Fibroblast of skin of left quadriceps (primary cell): ENCODE measurements around the gene SNX9.

Source experiments
- DNase-seq, 2 experiments: peaks; one replicate each; pipeline ENCODE4 v3.0.0-alpha.2; 2013; ENCODE audit warnings: low read depth in 2 of 2

The SNX9 gene

DNA sequence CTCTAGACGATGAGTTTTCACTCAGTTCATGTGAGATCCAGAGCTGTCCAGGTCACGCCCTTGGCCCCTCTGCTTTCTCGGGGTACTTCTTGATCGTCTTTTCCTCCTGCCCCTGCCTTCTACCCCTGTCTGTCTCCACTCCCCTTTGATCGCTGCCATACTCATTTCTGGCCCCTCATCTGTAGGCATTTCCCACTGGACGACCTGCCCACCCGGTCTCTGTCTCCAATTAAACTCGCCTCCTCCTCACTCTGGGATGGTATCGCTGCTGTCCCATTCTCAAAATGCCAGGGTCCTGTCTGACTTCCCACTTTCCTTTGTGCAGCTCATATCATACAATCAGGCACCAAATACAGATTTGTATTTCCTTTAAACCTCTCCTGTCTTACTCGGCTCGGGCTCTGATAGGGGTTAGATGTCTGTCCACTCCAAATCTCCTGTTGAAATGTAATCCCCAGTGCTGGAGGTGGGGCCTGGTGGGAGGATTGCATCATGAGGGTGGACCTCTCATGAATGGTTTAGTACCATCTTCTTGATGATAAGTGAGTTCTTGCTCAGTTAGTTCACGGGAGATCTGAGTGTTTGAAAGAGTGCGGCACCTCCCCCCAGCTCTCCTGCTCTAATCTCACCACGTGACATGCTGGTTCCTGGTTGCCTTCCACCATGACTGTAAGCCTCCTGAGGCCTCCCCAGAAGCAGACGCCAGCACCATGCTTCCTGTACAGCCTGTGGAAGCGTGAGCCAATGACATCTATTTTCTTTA, 155.2 kb downstream of the SNX9 start:
- DNase-seq = no peak

DNA sequence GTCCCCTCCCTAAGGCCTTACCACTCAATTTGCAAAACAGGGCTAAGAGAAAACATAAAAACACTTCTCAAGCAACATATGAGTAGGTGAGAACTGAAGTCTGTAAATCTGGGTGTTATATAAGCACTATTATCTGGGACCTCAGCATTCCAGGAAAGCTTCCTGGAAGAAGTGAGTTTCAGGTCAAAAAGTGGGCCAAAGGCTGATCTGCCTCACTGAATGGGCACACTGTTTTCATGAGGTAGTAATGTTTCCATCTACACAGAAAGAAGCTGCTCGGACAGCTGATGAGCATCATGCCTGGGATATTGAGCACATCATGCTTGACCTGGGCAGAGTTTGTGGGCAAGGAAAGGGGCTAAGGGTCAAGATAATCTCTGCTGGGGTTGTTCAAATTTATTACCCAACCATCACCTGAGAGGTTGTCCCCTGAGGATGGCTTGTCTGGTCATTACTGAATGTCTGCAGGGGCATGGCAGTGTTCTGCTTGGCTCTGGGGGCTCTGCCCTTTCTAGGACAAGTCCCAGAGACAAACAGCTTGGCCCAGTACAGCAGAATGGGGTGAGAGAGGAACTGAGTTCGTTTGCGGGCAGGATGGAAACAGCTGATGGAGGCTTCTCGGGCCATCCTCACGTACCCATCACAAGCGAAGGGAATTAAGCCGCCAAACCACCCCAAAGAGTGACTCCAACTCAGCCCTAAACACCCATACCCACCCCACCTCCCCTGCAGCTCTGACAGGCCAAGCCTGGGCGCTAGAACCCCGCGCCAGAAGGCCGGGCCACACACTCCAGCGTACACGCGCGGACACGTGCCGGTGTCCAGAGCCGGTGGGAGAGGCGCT, 157.5 kb downstream of the SNX9 start:
- DNase-seq = no peak

DNA sequence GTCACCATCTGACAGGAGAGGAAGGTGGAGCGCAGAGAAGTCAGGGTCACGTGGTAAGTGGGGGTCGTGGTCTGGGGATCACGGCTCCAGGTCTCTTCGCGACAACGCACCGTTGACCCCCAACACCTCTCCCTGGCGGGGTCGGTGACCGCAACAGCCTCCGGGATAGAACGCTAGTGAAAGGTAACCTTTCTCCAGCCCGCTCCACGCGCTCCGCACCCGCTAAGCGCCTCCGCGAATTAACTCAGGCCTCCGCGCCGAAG, 158.0 kb downstream of the SNX9 start:
- no peak for DNase-seq

DNA sequence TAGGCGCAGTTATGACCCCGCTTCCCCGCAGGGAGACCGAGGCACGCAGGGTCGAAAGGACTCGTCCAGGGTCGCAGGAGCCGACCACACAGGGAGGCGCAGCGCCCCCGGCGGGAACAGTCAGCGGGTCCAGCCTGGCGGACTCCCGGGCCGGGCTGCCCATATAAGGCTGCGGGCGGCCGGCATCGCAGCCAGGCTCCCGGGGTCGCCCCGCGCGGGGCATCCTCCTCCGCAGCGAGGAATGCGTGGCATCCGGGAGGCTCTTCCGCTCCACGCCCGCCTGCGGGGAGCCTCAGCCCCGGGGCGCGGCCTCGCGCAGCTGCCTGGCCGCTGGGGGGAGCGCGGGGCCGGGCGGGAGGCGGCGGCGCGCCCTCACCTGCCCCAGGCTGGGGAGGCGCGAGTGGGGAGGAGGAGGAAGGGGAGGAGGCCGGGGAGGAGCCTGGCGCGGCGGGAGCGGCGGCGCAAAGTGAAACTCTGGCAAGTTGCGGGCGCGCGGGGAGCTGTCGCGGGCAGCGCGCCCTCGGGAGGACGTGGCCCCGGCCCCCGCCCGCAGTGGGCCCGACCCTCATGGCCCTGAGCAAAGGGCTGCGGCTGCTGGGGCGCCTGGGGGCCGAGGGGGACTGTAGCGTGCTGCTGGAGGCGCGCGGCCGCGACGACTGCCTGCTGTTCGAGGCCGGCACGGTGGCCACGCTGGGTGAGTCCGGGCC, 158.5 kb downstream of the SNX9 start, which contains the start of gene SYNJ2:
Gene SYNJ2 (plus strand): TSS at position 469 of the 707 bp plus-strand sequence. CDS start 99 bp downstream, at position 568.
- DNase-seq = peak in 1 of 2 experiments; percentile 45

DNA sequence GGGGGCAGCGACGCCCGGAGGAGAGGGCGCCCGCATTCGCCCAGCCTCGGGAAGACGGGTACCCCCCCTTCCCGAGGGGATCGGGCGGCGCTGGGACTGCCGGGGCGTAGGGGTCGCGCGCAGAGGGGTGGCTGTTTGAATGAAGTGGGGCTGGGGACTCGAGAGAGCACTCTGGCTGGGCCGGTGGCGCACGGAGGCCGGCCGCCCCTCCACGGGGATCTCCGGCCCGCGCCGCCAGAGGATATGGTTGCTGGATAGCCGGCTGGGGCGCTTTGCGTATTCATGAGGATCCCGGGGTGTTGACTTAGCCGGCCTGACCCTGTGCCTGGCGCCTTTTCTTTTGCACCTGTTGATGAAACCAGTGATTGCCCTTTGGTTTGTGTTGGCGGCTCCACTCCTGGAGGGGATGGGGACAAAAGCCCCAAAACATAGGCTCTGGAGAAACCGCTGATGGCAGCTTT, 159.1 kb downstream of the SNX9 start:
- DNase-seq = no peak

DNA sequence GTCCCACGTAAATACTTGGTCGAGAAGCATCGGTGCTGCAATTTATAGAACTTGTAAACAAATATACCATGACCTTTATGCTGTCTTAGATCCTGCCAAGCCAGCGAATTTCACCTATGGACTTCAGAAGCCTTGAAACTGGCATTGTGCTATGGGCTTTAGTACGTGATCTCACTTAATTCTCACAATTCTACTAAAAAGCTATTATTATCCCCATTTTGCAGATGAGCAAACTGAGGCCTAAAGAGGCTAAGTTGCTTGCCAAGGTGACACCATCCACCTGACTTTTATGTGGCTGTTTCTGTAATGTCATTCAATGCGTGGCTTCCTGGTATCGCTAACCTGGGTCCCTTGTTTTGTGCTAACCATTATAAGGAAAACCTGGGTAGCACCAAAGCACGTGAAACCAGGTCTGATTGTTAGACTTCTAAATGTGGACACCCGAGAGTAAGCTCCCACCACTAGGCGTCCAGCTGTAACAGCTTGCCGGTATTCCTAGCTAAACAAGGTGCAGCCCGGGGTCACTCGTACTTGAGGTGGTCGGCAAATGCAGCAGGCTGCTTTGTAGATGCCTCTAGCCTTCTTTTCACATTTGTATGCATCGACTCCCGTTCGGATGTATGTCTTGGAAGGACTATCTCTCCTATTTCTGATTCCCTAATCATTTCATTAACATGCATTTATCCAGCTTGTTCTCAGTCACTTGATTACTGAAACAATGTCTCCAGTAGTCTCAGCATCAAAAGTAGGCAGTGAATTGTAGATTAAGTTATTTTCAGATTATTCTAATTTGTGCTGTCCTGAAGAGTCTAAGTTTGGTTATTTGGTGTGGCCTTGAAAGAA, 159.7 kb downstream of the SNX9 start:
- no peak for DNase-seq

DNA sequence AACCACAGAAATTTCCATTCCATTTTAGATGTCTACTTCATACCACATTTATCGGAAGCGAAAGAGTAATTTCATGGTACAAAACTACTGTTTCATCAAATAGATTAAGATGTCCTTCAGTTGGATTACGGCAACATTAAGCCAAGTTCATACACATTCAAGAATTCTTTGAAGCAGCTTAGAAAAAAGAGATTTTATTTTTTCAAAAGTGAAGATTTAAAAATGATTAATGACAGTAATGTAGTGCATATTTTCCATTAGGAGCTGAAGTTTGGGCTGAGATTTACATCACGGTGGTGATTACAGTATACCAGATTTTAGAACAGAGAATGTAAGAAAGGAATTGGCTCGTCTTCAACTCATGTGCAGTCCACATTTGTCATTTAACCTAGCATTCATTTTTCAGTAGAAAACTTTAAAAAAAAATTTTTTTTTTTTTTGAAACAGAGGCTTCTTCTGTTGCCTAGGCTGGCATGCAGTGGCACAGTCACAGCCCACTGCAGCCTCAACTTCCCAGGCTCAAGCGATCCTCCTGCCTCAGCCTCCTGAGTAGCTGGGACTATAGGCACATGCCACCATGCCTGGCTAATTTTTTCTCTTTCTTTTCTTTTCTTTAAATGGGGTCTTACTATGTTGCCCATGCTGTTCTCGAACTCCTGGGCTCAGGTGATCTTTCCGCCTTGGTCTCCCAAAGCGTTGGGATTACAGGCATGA, 160.5 kb downstream of the SNX9 start:
- peak in 1 of 2 experiments; percentile 53 for DNase-seq

DNA sequence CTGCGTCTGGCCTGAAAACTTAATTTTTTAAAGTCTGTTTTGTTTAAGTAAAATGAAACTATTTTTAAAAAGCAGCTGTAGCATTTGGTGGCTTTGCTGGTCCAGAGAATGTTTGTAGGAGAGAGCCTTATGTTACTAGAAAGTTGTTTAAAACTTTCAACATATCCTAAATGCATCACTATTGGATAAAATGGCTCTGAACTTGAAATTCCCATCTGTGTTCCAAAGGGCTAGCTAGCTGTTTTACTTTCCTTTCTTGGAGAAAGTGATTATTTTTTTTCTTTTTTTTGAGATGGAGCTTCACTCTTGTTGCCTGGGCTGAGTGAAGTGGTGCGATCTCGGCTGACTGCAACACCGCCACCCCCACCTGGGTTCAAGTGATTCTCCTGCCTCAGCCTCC, 161.1 kb downstream of the SNX9 start:
- no peak for DNase-seq

DNA sequence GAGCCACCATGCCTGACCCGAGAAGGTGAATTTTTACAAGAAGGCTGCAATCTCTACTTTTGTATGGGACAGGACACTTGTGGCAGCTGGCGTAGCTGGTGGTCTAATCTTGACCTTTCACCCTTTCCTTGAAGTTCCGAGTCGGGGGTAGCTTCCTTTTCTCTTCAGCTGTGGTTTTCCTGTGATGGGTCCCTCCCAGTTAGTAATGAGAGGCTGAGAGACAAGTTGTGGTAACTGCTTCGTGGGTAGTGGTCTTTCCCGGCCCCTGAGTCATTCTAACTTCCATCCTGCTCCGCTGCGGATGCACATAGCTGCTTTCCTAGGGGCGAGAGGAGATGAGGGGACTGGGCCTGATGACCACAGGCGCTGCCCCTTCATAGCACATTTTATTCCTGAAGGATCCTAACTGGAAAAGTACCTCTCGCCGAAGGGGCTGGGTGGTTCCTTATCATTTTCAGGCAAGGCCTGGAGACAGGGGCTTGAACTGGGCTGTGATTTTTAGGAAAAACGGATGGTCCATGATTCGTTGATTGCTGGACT, 161.7 kb downstream of the SNX9 start:
- no peak for DNase-seq

DNA sequence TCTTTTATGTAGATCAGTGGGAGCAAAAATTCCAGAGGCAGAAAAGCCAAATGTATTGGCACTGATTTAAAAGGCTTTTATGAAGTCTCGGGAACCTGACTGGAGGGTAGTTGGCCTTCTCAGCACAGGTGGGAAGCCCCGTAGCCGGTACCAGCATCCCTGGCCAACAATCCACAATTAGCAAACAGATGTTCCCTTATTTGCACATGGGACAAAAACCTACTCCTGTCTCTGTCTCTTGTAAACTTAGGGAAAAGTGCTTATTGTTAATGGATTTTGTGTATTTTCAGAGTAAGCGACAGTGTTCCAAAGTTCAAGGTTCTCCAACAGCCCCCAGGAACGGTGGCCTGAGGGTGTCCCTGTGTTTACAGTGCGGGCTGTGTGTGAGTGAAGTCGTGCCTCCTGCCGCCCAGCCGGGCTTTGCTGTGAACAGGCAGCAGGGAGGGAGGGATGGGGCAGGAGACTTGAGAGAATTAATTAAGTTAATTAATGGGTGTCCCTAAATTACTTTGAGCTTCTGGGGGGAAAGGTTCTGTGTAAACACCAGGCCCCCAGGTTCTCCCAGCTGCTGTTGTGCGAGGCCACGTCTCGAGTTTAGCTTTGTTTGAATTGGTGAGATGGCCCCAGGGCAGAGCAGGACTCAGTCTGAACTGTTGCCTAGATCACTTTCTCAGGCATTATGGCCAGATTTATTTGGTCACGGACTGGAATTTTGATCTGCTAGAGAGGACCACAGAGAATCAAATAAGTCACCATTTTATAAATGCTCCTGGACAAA, 162.5 kb downstream of the SNX9 start:
- DNase-seq = no peak

DNA sequence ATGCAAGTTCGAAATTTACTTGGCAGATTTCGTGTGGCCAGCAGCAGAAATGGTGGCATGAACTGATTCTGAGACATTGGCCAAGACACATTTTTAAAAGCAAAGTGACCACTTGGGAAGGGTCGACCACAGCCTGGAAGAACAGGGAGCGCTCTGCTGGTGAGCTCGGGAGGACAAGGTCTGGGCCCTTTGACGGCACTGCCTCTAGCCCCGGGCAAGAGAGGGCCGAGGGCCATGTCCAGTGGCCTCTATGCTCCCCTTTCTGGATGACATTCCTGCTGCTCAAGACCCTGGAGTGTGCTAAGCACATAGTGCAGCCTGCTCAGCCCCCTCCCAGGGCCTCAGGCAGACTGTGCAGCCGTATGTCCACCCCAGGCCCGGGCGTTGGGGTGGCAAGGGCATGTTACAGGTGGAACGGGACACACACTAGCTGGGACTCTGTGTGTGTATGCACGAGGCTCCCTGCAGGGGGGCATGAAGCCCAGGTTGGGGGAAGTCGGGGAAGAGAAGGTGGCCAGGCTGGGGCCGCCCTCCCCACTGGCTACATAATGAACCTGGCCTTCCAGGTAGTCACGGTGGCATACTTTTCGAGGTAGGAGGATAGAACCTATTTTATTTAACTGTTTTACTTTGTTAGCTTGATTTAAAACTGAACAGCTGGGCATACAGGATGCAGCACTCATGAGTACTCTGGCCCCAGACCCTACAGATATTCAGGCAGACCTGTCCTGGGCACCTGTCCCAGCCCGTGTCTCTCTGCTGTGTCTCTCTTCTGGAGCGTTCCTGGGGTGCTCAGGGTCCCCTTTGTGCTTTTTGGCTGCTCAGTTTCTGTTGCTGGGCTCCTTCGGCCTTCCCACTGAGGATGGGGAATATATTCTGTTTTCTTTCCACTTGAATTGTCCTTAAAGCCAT, 165.0 kb downstream of the SNX9 start:
- DNase-seq = no peak

DNA sequence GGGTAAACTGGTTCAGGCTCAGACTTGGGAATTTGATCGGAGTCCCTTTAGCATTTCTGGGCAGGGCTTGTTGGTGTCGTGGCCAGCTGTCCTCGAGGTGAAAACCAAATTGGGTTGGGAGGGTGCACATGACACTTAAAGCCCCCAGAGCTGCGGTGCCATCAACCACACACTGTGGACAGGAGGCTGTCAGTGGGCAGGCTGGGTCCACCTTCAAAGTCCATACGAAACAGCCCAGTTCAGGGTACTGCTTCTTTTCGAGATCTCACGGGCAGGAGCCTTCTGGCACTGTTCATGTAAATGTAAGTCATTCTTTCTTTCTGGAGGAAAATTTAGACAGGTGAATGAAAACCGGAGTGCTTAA, 165.6 kb downstream of the SNX9 start:
- no peak for DNase-seq

DNA sequence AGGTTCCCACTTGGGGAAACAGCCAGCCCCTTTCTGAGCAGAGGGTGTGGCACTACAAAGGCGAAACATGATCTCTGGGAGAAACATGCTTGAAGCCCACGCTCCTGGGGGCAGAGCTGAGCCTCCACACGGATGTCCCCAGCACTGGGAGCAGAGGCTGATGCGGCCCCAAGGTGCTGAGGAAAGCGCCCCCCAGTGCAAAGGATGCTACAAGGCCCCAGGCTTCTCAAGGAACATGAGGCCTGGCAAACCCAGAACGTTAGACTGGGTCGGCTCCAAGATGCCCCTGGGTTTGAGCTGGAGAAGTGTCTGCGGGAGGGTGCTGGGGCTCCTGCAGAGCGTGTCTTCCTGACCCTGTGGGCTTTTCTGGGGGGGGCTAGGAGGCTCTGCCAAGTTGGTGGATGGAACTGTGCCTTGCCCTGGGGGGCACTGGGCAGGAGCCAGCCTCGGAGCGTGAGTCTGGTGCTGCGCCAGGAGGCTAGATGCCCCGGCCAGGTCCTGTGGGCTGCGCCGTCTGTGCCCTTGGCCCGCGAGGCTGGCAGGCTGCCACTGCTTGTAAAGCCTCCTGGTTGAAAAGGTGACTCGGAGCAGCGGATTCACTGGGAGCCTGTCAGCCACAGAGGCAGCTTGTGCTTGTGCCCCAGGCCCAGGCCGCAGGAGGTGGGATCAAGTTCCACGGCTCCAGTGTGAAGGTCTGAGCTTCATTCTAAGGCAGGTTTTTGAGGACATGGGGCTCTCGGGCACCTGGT, 166.7 kb downstream of the SNX9 start:
- DNase-seq = no peak

DNA sequence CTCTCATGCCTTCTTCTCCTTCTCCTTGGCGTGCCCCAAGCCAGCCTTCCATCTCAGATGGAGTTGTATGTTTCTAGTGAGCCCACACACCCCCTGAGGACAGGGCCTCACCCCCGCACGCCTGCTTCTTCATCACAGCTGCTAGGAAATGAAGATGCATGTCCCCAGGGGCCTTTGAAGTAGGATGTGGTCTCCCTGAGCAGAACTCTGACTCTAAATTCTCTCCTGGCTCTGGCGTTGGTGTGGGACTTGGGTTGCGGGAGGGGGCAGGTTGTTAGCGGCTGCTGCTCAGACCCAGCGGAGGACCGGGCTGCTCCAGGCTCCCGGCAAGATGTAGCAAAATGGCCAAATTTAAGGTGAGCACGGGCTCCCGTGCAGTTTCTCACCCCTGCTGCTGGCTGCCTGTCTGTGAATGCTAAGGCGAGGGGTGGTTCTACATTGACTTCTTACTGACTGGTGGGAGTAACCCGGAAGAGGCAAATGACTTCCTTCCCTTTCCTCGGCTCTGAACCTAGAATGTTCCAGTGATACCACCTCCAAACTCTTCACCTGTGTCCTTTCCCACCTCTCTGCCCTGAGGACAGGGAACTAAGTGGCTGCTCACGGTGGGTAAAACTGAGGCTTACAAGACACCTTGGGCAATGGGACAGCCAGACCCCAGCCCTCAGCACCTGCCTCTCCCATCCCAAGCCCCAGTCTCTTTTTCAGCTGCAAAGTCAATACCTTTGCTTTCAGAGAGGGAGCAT, 167.4 kb downstream of the SNX9 start:
- no peak for DNase-seq

DNA sequence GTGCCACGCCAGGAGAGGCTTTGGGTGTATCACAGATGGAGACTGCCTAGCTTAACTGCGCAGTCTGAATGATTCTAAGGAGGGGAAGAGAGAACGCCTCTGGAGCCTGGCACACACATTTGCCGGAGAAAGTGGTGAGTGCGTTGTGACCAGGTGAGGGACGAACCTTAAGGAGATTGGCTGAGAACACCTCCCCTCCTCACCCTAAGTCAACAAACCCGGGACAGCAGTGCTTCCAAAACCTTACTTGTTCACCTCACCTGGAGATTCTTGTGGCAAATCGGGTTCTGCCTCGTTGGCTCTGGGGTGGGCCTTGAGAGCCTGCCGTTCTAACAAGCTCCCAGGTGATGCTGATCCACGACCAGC, 168.0 kb downstream of the SNX9 start:
- no peak for DNase-seq

DNA sequence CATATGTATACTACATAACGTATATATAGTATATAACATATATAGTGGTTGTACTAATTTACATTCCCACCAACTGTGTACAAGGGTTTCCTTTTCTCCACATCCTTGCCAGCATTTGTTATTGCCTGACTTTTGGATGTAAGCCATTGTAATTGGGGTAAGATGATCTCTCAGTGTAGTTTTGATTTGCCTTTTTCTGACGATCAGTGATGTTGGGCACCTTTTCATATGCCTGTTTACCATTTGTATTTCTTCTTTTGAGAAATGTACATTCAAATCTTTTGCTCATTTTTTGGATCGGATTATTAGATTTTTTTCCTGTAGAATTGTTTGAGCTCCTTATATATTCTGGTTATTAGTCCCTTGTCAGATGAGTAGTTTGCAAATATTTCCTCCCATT, 170.0 kb downstream of the SNX9 start:
- no peak for DNase-seq

DNA sequence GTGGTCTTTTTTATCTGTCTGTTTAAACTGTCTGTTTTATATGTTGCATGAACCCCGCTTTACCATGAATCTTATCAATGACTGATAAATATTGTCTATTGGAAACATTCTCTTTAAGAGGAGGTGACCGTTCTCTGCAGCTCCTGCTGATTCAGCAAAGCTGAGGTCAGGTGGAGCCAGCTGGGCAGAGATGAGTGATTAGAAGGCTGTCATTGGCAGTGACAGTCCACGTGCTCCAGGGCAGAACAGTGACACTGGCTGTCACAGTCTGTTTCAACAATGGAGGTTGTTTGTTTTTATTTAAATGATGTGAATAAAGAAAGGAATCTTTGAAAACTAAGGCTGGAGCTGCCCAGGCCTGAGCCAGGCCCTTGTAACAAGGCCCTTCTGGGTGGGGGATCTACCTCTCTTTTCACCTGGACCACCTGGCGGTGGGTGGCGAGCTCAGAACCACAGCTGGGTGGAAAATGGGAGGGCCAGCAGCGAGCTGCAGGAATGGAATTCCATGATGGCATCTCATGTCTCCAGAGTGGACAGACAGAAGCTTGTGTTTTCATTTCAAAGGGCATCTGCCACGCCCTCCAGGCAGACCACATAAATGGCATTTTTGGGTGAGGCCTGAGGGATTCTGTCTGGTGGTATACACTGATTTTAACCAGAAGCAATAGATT, 171.2 kb downstream of the SNX9 start:
- DNase-seq = no peak
